ENCODE measurements around the gene ABAT. TPM values are rescaled to one million over a fixed set of nuclear protein-coding genes. Genes with fewer than 3 reads are reported as not detected.

Gene ABAT
- total RNA-seq, 1 donor from 2014 or later: 24.2 TPM

GRCh38 chr16:8677481-8677880 is 3.1 kb downstream of the ABAT start:
- H3K27me3 Mint-ChIP-seq (ENCODE audit: low read depth): no peaks in the 10 kb centered on the region
- intact Hi-C loops (cut with micrococcal nuclease): loop anchor here (5.0 kb wide), 1 partner anchor 280 kb away; no protein-coding TSS in a partner anchor

GRCh38 chr16:8678068-8678927 is 3.9 kb downstream of the ABAT start:
- H3K27ac Mint-ChIP-seq: no peak overlapping the region
- DNase-seq (ENCODE audit: low spot score): no peak
- H3K36me3 Mint-ChIP-seq (ENCODE audit: low read depth): peaks cover 18% of the 10 kb centered on the region
- intact Hi-C loops (cut with micrococcal nuclease): loop anchor here (5.0 kb wide), 1 partner anchor 279 kb away; no protein-coding TSS in a partner anchor
- H3K4me3 Mint-ChIP-seq (ENCODE audit: low read depth): no peak overlapping the region
- no peaks in the 10 kb centered on the region for H3K27me3 Mint-ChIP-seq (ENCODE audit: low read depth)
- peaks cover 45% of the 10 kb centered on the region for H3K4me1 Mint-ChIP-seq (ENCODE audit: low read depth)
- H3K9me3 Mint-ChIP-seq: peaks cover 8% of the 10 kb centered on the region

More at GRCh38 chr16:8677481-8677880, 3.1 kb downstream of the ABAT start:
- Mint-ChIP-seq H3K27ac (no peak overlapping the region), H3K4me1 (ENCODE audit: low read depth) (peaks cover 45% of the 10 kb centered on the region), H3K36me3 (ENCODE audit: low read depth) (peaks cover 18% of the 10 kb centered on the region), H3K9me3 (peaks cover 8% of the 10 kb centered on the region), H3K4me3 (ENCODE audit: low read depth) (no peak overlapping the region)
- no peak for DNase-seq (ENCODE audit: low spot score)

- intact Hi-C loops (cut with micrococcal nuclease): loop anchor here (5.0 kb wide), 1 partner anchor 278 kb away; no protein-coding TSS in a partner anchor
- no peak overlapping the region for H3K27ac Mint-ChIP-seq
- no peaks in the 10 kb centered on the region for H3K27me3 Mint-ChIP-seq (ENCODE audit: low read depth)
- peaks cover 42% of the 10 kb centered on the region for H3K4me1 Mint-ChIP-seq (ENCODE audit: low read depth)
- DNase-seq (ENCODE audit: low spot score): no peak
- no peak overlapping the region for H3K4me3 Mint-ChIP-seq (ENCODE audit: low read depth)
- H3K36me3 Mint-ChIP-seq (ENCODE audit: low read depth): peaks cover 20% of the 10 kb centered on the region
- H3K9me3 Mint-ChIP-seq: peaks cover 8% of the 10 kb centered on the region
Observed at GRCh38 chr16:8679151-8679550, 4.7 kb downstream of the ABAT start.

GRCh38 chr16:8682551-8683259 is 8.3 kb downstream of the ABAT start:
- Mint-ChIP-seq H3K4me1 (ENCODE audit: low read depth) (peaks cover 18% of the 10 kb centered on the region), H3K9me3 (peaks cover 8% of the 10 kb centered on the region)

GRCh38 chr16:8683640-8684039 is 9.2 kb downstream of the ABAT start:
- H3K27ac Mint-ChIP-seq: no peak overlapping the region
- H3K4me3 Mint-ChIP-seq (ENCODE audit: low read depth): no peak overlapping the region
- H3K36me3 Mint-ChIP-seq (ENCODE audit: low read depth): peaks cover 21% of the 10 kb centered on the region
- H3K9me3 Mint-ChIP-seq: peaks cover 13% of the 10 kb centered on the region
- H3K4me1 Mint-ChIP-seq (ENCODE audit: low read depth): peaks cover 11% of the 10 kb centered on the region
- H3K27me3 Mint-ChIP-seq (ENCODE audit: low read depth): no peaks in the 10 kb centered on the region
- intact Hi-C loops (cut with micrococcal nuclease): no loop called here
- no peak for DNase-seq (ENCODE audit: low spot score)

More at GRCh38 chr16:8682551-8683259, 8.3 kb downstream of the ABAT start:
- no peak overlapping the region for H3K4me3 Mint-ChIP-seq (ENCODE audit: low read depth)
- intact Hi-C loops (cut with micrococcal nuclease): no loop called here
- H3K36me3 Mint-ChIP-seq (ENCODE audit: low read depth): peaks cover 24% of the 10 kb centered on the region
- no peak overlapping the region for H3K27ac Mint-ChIP-seq
- no peak for DNase-seq (ENCODE audit: low spot score)
- no peaks in the 10 kb centered on the region for H3K27me3 Mint-ChIP-seq (ENCODE audit: low read depth)

GRCh38 chr16:8685617-8686016 is 11.2 kb downstream of the ABAT start:
- Mint-ChIP-seq H3K9me3 (peaks cover 18% of the 10 kb centered on the region), H3K4me3 (ENCODE audit: low read depth) (no peak overlapping the region), H3K36me3 (ENCODE audit: low read depth) (peaks cover 23% of the 10 kb centered on the region), H3K4me1 (ENCODE audit: low read depth) (no peaks in the 10 kb centered on the region), H3K27ac (no peak overlapping the region), H3K27me3 (ENCODE audit: low read depth) (no peaks in the 10 kb centered on the region)
- no peak for DNase-seq (ENCODE audit: low spot score)
- intact Hi-C loops (cut with micrococcal nuclease): no loop called here

GRCh38 chr16:8686031-8686621 is 11.7 kb downstream of the ABAT start:
- H3K27me3 Mint-ChIP-seq (ENCODE audit: low read depth): no peaks in the 10 kb centered on the region
- intact Hi-C loops (cut with micrococcal nuclease): no loop called here
- no peak overlapping the region for H3K27ac Mint-ChIP-seq
- no peaks in the 10 kb centered on the region for H3K4me1 Mint-ChIP-seq (ENCODE audit: low read depth)
- peaks cover 28% of the 10 kb centered on the region for H3K36me3 Mint-ChIP-seq (ENCODE audit: low read depth)
- no peak for DNase-seq (ENCODE audit: low spot score)
- H3K9me3 Mint-ChIP-seq: peaks cover 23% of the 10 kb centered on the region
- no peak overlapping the region for H3K4me3 Mint-ChIP-seq (ENCODE audit: low read depth)

- Mint-ChIP-seq H3K36me3 (ENCODE audit: low read depth) (peaks cover 31% of the 10 kb centered on the region), H3K27ac (no peak overlapping the region), H3K9me3 (peaks cover 24% of the 10 kb centered on the region), H3K27me3 (ENCODE audit: low read depth) (no peaks in the 10 kb centered on the region), H3K4me3 (ENCODE audit: low read depth) (no peak overlapping the region), H3K4me1 (ENCODE audit: low read depth) (no peaks in the 10 kb centered on the region)
- no peak for DNase-seq (ENCODE audit: low spot score)
- intact Hi-C loops (cut with micrococcal nuclease): no loop called here
Observed at GRCh38 chr16:8686879-8687278, 12.5 kb downstream of the ABAT start.

GRCh38 chr16:8689686-8690085 is 15.3 kb downstream of the ABAT start:
- DNase-seq (ENCODE audit: low spot score): no peak
- Mint-ChIP-seq H3K36me3 (ENCODE audit: low read depth) (peaks cover 30% of the 10 kb centered on the region), H3K9me3 (peaks cover 24% of the 10 kb centered on the region), H3K4me1 (ENCODE audit: low read depth) (no peaks in the 10 kb centered on the region), H3K27me3 (ENCODE audit: low read depth) (no peaks in the 10 kb centered on the region), H3K27ac (no peak overlapping the region), H3K4me3 (ENCODE audit: low read depth) (no peak overlapping the region)
- intact Hi-C loops (cut with micrococcal nuclease): no loop called here

- H3K9me3 Mint-ChIP-seq: peaks cover 24% of the 10 kb centered on the region
- no peaks in the 10 kb centered on the region for H3K4me1 Mint-ChIP-seq (ENCODE audit: low read depth)
- intact Hi-C loops (cut with micrococcal nuclease): no loop called here
- no peak for DNase-seq (ENCODE audit: low spot score)
- H3K27ac Mint-ChIP-seq: no peak overlapping the region
- peaks cover 27% of the 10 kb centered on the region for H3K36me3 Mint-ChIP-seq (ENCODE audit: low read depth)
- H3K27me3 Mint-ChIP-seq (ENCODE audit: low read depth): no peaks in the 10 kb centered on the region
- no peak overlapping the region for H3K4me3 Mint-ChIP-seq (ENCODE audit: low read depth)
Observed at GRCh38 chr16:8691728-8692127, 17.3 kb downstream of the ABAT start.

- H3K4me3 Mint-ChIP-seq (ENCODE audit: low read depth): no peak overlapping the region
- H3K9me3 Mint-ChIP-seq: peaks cover 11% of the 10 kb centered on the region
- intact Hi-C loops (cut with micrococcal nuclease): no loop called here
- H3K4me1 Mint-ChIP-seq (ENCODE audit: low read depth): no peaks in the 10 kb centered on the region
- no peaks in the 10 kb centered on the region for H3K27me3 Mint-ChIP-seq (ENCODE audit: low read depth)
- H3K27ac Mint-ChIP-seq: no peak overlapping the region
- H3K36me3 Mint-ChIP-seq (ENCODE audit: low read depth): peaks cover 14% of the 10 kb centered on the region
- DNase-seq (ENCODE audit: low spot score): no peak
Observed at GRCh38 chr16:8694795-8695728, 20.6 kb downstream of the ABAT start.

GRCh38 chr16:8696880-8697279 is 22.5 kb downstream of the ABAT start:
- Mint-ChIP-seq H3K4me1 (ENCODE audit: low read depth) (no peaks in the 10 kb centered on the region), H3K9me3 (no peaks in the 10 kb centered on the region), H3K27ac (no peak overlapping the region), H3K27me3 (ENCODE audit: low read depth) (no peaks in the 10 kb centered on the region), H3K36me3 (ENCODE audit: low read depth) (peaks cover 1% of the 10 kb centered on the region), H3K4me3 (ENCODE audit: low read depth) (no peak overlapping the region)
- intact Hi-C loops (cut with micrococcal nuclease): no loop called here
- no peak for DNase-seq (ENCODE audit: low spot score)

Data from activated T-helper 2 cell treated with anti-CD3 and anti-CD28 coated beads, Interferon-gamma antibody, Interleukin-2, Interleukin-4, amounts not matched to agents 10 μg/mL and 5 μg/mL and 100 μg/mL, durations not matched to agents 14 hours and 24 hours and 36 hours (primary cell).